ENCODE measurements around the gene SERPINE2.

DNA sequence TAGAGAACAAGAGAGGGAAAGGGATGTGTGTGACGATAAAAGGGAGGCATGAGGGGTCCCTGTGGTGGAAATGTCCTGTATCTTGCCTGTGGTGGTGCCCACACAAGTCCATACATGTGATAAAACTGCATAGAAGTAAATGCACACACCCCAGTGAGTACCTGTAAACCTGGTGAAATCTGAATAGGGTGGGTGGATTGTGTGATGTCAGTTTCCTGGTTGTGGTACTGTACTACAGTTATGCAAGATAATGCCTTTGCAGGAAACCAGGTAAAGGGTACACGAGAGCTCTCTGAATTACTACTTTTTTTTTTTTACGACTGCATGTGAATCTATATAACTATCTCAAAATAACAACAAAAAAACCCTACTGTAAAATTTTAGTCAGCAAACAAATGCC, 22.1 kb downstream of the SERPINE2 start:
- TF ChIP-seq, protein P1, sequence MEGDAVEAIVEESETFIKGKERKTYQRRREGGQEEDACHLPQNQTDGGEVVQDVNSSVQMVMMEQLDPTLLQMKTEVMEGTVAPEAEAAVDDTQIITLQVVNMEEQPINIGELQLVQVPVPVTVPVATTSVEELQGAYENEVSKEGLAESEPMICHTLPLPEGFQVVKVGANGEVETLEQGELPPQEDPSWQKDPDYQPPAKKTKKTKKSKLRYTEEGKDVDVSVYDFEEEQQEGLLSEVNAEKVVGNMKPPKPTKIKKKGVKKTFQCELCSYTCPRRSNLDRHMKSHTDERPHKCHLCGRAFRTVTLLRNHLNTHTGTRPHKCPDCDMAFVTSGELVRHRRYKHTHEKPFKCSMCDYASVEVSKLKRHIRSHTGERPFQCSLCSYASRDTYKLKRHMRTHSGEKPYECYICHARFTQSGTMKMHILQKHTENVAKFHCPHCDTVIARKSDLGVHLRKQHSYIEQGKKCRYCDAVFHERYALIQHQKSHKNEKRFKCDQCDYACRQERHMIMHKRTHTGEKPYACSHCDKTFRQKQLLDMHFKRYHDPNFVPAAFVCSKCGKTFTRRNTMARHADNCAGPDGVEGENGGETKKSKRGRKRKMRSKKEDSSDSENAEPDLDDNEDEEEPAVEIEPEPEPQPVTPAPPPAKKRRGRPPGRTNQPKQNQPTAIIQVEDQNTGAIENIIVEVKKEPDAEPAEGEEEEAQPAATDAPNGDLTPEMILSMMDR (IDR thresholded peaks at IDR 0.05; ENCODE audit: low read depth, low read length, poor library complexity, severe bottlenecking): no peak
- no peak for TF ChIP-seq EZH2phosphoT487 (IDR thresholded peaks at IDR 0.05; ENCODE audit: borderline replicate concordance, low read length)
